Subcutaneous abdominal adipose tissue (tissue), 5 donors: ENCODE measurements around the gene ZC3H12D.
A peak's percentile ranks its signal among the peaks of the same experiment; 100 is the strongest.

ENCODE experiments used
- H3K27ac ChIP-seq: one replicate; pipeline ENCODE4 v1.7.0; 2013; ENCODE audit warnings: low read depth, mild to moderate bottlenecking, inconsistent platforms, low read length, moderate library complexity
- H3K27me3 ChIP-seq, 5 donors: one replicate each; pipeline ENCODE4 v1.7.0; 2013; ENCODE audit warnings: low read length in 5 of 5, inconsistent platforms in 1 of 5; ENCODE audit not compliant: control insufficient read depth in 5 of 5, insufficient read depth in 4 of 5
- H3K36me3 ChIP-seq, 5 donors: one replicate each; pipeline ENCODE4 v1.7.0; 2013; ENCODE audit warnings: low read length in 5 of 5; ENCODE audit not compliant: control insufficient read depth in 5 of 5, insufficient read depth in 5 of 5
- H3K4me1 ChIP-seq, 5 donors: one replicate each; pipeline ENCODE4 v1.7.0; 2013; ENCODE audit warnings: low read length in 5 of 5, mild to moderate bottlenecking in 3 of 5, moderate library complexity in 1 of 5; ENCODE audit not compliant: control insufficient read depth in 5 of 5, insufficient read depth in 5 of 5
- H3K4me3 ChIP-seq, 5 donors: one replicate each; pipeline ENCODE4 v1.7.0; 2013; ENCODE audit warnings: low read length in 5 of 5, low read depth in 1 of 5
- H3K9ac ChIP-seq, 5 donors: one replicate each; pipeline ENCODE4 v1.7.0; 2013; ENCODE audit warnings: low read length in 5 of 5, mild to moderate bottlenecking in 4 of 5, moderate library complexity in 3 of 5
- H3K9me3 ChIP-seq, 5 donors: one replicate each; pipeline ENCODE4 v1.7.0; 2013; ENCODE audit warnings: low read length in 5 of 5; ENCODE audit not compliant: control insufficient read depth in 5 of 5
- donor health status: healthy.
- donor health status: healthy.
- donor health status: healthy.
- donor health status: healthy.
- donor health status: healthy.

The ZC3H12D gene

GRCh38 chr6:149454346-149454848 lies 30.4 kb downstream of the ZC3H12D start:
- peak overlapping the region in 1 of 5 donors; percentile 11 for H3K9ac ChIP-seq

GRCh38 chr6:149453597-149454345 lies 31.0 kb downstream of the ZC3H12D start:
- Histone ChIP-seq H3K36me3 (no peaks in the 10 kb centered on the region), H3K4me3 (peak overlapping the region in 2 of 5 donors; percentile 5 to 13), H3K9me3 (no peaks in the 10 kb centered on the region), H3K27me3 (peaks cover 17 to 42% (median 30%) of the 10 kb centered on the region in 5 donors), H3K27ac (no peak overlapping the region), H3K9ac (peak overlapping the region in 1 of 5 donors; percentile 11), H3K4me1 (peaks cover 14 to 57% (median 38%) of the 10 kb centered on the region in 5 donors)

More at GRCh38 chr6:149454346-149454848, 30.4 kb downstream of the ZC3H12D start:
- Histone ChIP-seq H3K4me1 (peaks cover 14 to 57% (median 38%) of the 10 kb centered on the region in 5 donors), H3K36me3 (peaks cover 0 to 1% (median 0%) of the 10 kb centered on the region in 5 donors), H3K27ac (no peak overlapping the region), H3K9me3 (no peaks in the 10 kb centered on the region), H3K4me3 (peak overlapping the region in 2 of 5 donors; percentile 5 to 13), H3K27me3 (peaks cover 17 to 42% (median 28%) of the 10 kb centered on the region in 5 donors)

GRCh38 chr6:149452037-149452939 lies 32.5 kb downstream of the ZC3H12D start:
- Histone ChIP-seq H3K36me3 (no peaks in the 10 kb centered on the region), H3K4me3 (no peak overlapping the region), H3K27me3 (peaks cover 17 to 42% (median 33%) of the 10 kb centered on the region in 5 donors), H3K4me1 (peaks cover 14 to 47% (median 38%) of the 10 kb centered on the region in 5 donors), H3K9ac (no peak overlapping the region), H3K27ac (no peak overlapping the region), H3K9me3 (no peaks in the 10 kb centered on the region)

- H3K27ac ChIP-seq = no peak overlapping the region
- H3K27me3 ChIP-seq = peaks cover 17 to 42% (median 32%) of the 10 kb centered on the region in 5 donors
- no peak overlapping the region for H3K9ac ChIP-seq
- H3K36me3 ChIP-seq = no peaks in the 10 kb centered on the region
- H3K4me1 ChIP-seq = peaks cover 14 to 43% (median 38%) of the 10 kb centered on the region in 5 donors
- peak overlapping the region in 3 of 5 donors; percentile 13 to 58 (median 46) for H3K4me3 ChIP-seq
- H3K9me3 ChIP-seq = no peaks in the 10 kb centered on the region
Measured at GRCh38 chr6:149451376-149452036, 33.3 kb downstream of the ZC3H12D start.

GRCh38 chr6:149450679-149451375 lies 34.0 kb downstream of the ZC3H12D start:
- Histone ChIP-seq H3K9ac (no peak overlapping the region), H3K9me3 (no peaks in the 10 kb centered on the region), H3K4me3 (peak overlapping the region in 4 of 5 donors; percentile 13 to 58 (median 34)), H3K27me3 (peaks cover 21 to 49% (median 36%) of the 10 kb centered on the region in 5 donors), H3K4me1 (peaks cover 14 to 43% (median 38%) of the 10 kb centered on the region in 5 donors), H3K36me3 (no peaks in the 10 kb centered on the region), H3K27ac (no peak overlapping the region)

GRCh38 chr6:149449831-149450678 lies 34.8 kb downstream of the ZC3H12D start:
- H3K4me3 ChIP-seq = peak overlapping the region in 4 of 5 donors; percentile 13 to 58 (median 34)
- peaks cover 22 to 56% (median 38%) of the 10 kb centered on the region in 5 donors for H3K27me3 ChIP-seq
- H3K9me3 ChIP-seq = no peaks in the 10 kb centered on the region
- H3K27ac ChIP-seq = no peak overlapping the region
- peaks cover 11 to 38% (median 34%) of the 10 kb centered on the region in 5 donors for H3K4me1 ChIP-seq
- H3K9ac ChIP-seq = no peak overlapping the region
- H3K36me3 ChIP-seq = no peaks in the 10 kb centered on the region

- Histone ChIP-seq H3K4me1 (peaks cover 4 to 29% (median 23%) of the 10 kb centered on the region in 5 donors), H3K36me3 (no peaks in the 10 kb centered on the region), H3K9ac (no peak overlapping the region), H3K27ac (no peak overlapping the region), H3K9me3 (no peaks in the 10 kb centered on the region), H3K4me3 (no peak overlapping the region), H3K27me3 (peaks cover 22 to 62% (median 43%) of the 10 kb centered on the region in 5 donors)
Measured at GRCh38 chr6:149448821-149449453, 35.9 kb downstream of the ZC3H12D start.

GRCh38 chr6:149446791-149447376 lies 37.9 kb downstream of the ZC3H12D start:
- Histone ChIP-seq H3K9me3 (no peaks in the 10 kb centered on the region), H3K36me3 (no peaks in the 10 kb centered on the region), H3K4me3 (no peak overlapping the region), H3K27me3 (peaks cover 25 to 64% (median 39%) of the 10 kb centered on the region in 5 donors), H3K4me1 (peaks cover 2 to 28% (median 18%) of the 10 kb centered on the region in 5 donors), H3K27ac (no peak overlapping the region), H3K9ac (no peak overlapping the region)
